Skeletal muscle tissue (tissue), 4 donors: ENCODE results near the gene UBE2D4. TPM values are rescaled to one million over a fixed set of nuclear protein-coding genes. Genes with fewer than 3 reads are reported as not detected.

Experiments used
- H3K27ac ChIP-seq: one replicate; pipeline ENCODE4 v1.7.0; 2013; ENCODE audit warnings: mild to moderate bottlenecking, low read depth, low read length, inconsistent platforms
- H3K27me3 ChIP-seq, 3 donors: one replicate each; pipeline ENCODE4 v1.7.0; 2013; ENCODE audit warnings: low read length in 3 of 3; ENCODE audit not compliant: control insufficient read depth in 3 of 3, insufficient read depth in 3 of 3
- H3K36me3 ChIP-seq, 3 donors: one replicate each; pipeline ENCODE4 v1.7.0; 2013; ENCODE audit warnings: low read length in 3 of 3; ENCODE audit not compliant: control insufficient read depth in 3 of 3, insufficient read depth in 3 of 3
- H3K4me1 ChIP-seq, 3 donors: one replicate each; pipeline ENCODE4 v1.7.0; 2013; ENCODE audit warnings: low read length in 3 of 3, mild to moderate bottlenecking in 3 of 3; ENCODE audit not compliant: control insufficient read depth in 3 of 3, insufficient read depth in 3 of 3
- H3K4me3 ChIP-seq, 3 donors: one replicate each; pipeline ENCODE4 v1.7.0; 2013; ENCODE audit warnings: low read length in 3 of 3
- H3K9ac ChIP-seq, 3 donors: one replicate each; pipeline ENCODE4 v1.7.0; 2013; ENCODE audit warnings: low read length in 3 of 3, mild to moderate bottlenecking in 3 of 3, moderate library complexity in 2 of 3, low read depth in 1 of 3
- H3K9me3 ChIP-seq, 3 donors: one replicate each; pipeline ENCODE4 v1.7.0; 2013; ENCODE audit warnings: low read length in 3 of 3; ENCODE audit not compliant: control insufficient read depth in 3 of 3
- total RNA-seq: library from RNA; depleted of rRNA; stranded (reverse); fragments of >200 nt; gene quantifications from one replicate; pipeline ENCODE4 v1.2.3, GENCODE V29; 2014
- donor health status: Osteomylitis.

UBE2D4 gene
- total RNA-seq: 8.9 TPM

GRCh38 chr7:43925984-43926797, at the start of gene UBE2D4:
TSS of gene UBE2D4 (plus strand) at chr7:43926436. CDS start at chr7:43926533, 97 bp downstream.
- Histone ChIP-seq H3K27me3 (no peaks in the 10 kb centered on the region), H3K4me3 (peak within 1 kb of the TSS; percentile 73 to 96 (median 87)), H3K9ac (peak within 1 kb of the TSS; percentile 81 to 95 (median 90)), H3K36me3 (peaks cover 0 to 2% (median 0%) of the 10 kb centered on the region in 3 donors), H3K27ac (peak within 1 kb of the TSS; percentile 91), H3K9me3 (no peaks in the 10 kb centered on the region), H3K4me1 (peaks cover 10 to 16% (median 14%) of the 10 kb centered on the region in 3 donors)

- H3K27ac ChIP-seq: peak overlapping the region; percentile 90
- H3K4me1 ChIP-seq: peaks cover 48 to 58% (median 50%) of the 10 kb centered on the region in 3 donors
- H3K27me3 ChIP-seq: no peaks in the 10 kb centered on the region
- peak overlapping the region; percentile 11 to 60 (median 58) for H3K4me3 ChIP-seq
- H3K9me3 ChIP-seq: no peaks in the 10 kb centered on the region
- H3K36me3 ChIP-seq: peaks cover 42 to 55% (median 50%) of the 10 kb centered on the region in 3 donors
- peak overlapping the region; percentile 16 to 73 (median 65) for H3K9ac ChIP-seq
Measured at GRCh38 chr7:43876976-43877745, 49.1 kb upstream of the UBE2D4 start.

- H3K9me3 ChIP-seq: no peaks in the 10 kb centered on the region
- peak overlapping the region; percentile 10 to 60 (median 58) for H3K4me3 ChIP-seq
- H3K9ac ChIP-seq: peak overlapping the region; percentile 16 to 73 (median 65)
- H3K27me3 ChIP-seq: no peaks in the 10 kb centered on the region
- H3K36me3 ChIP-seq: peaks cover 42 to 55% (median 50%) of the 10 kb centered on the region in 3 donors
- peak overlapping the region; percentile 90 for H3K27ac ChIP-seq
- peaks cover 39 to 47% (median 41%) of the 10 kb centered on the region in 3 donors for H3K4me1 ChIP-seq
Measured at GRCh38 chr7:43877968-43878864, 48.0 kb upstream of the UBE2D4 start.

- H3K4me3 ChIP-seq: peak overlapping the region in 2 of 3 donors; percentile 6 to 49
- H3K36me3 ChIP-seq: peaks cover 45 to 59% (median 50%) of the 10 kb centered on the region in 3 donors
- H3K4me1 ChIP-seq: peaks cover 34 to 41% (median 36%) of the 10 kb centered on the region in 3 donors
- H3K27ac ChIP-seq: peak overlapping the region; percentile 90
- H3K9me3 ChIP-seq: no peaks in the 10 kb centered on the region
- H3K9ac ChIP-seq: peak overlapping the region in 2 of 3 donors; percentile 14 to 27
- no peaks in the 10 kb centered on the region for H3K27me3 ChIP-seq
Measured at GRCh38 chr7:43878867-43879266, 47.4 kb upstream of the UBE2D4 start.

GRCh38 chr7:43879477-43879876, 46.8 kb upstream of the UBE2D4 start:
- peaks cover 34 to 38% (median 35%) of the 10 kb centered on the region in 3 donors for H3K4me1 ChIP-seq
- peak overlapping the region in 2 of 3 donors; percentile 14 to 16 for H3K9ac ChIP-seq
- no peaks in the 10 kb centered on the region for H3K27me3 ChIP-seq
- H3K9me3 ChIP-seq: no peaks in the 10 kb centered on the region
- H3K27ac ChIP-seq: peak overlapping the region; percentile 90
- no peak overlapping the region for H3K4me3 ChIP-seq
- H3K36me3 ChIP-seq: peaks cover 50 to 65% (median 55%) of the 10 kb centered on the region in 3 donors

GRCh38 chr7:43880596-43880995, 45.6 kb upstream of the UBE2D4 start:
- Histone ChIP-seq H3K27me3 (no peaks in the 10 kb centered on the region), H3K4me3 (no peak overlapping the region), H3K9me3 (no peaks in the 10 kb centered on the region), H3K9ac (no peak overlapping the region), H3K27ac (no peak overlapping the region), H3K4me1 (peaks cover 34 to 37% (median 35%) of the 10 kb centered on the region in 3 donors), H3K36me3 (peaks cover 50 to 64% (median 56%) of the 10 kb centered on the region in 3 donors)

- Histone ChIP-seq H3K4me3 (no peak overlapping the region), H3K9me3 (no peaks in the 10 kb centered on the region), H3K36me3 (peaks cover 27 to 39% (median 30%) of the 10 kb centered on the region in 3 donors), H3K27ac (no peak overlapping the region), H3K27me3 (no peaks in the 10 kb centered on the region), H3K4me1 (peaks cover 5 to 8% (median 5%) of the 10 kb centered on the region in 3 donors), H3K9ac (no peak overlapping the region)
Measured at GRCh38 chr7:43884209-43884608, 42.0 kb upstream of the UBE2D4 start.

GRCh38 chr7:43884617-43885016, 41.6 kb upstream of the UBE2D4 start:
- Histone ChIP-seq H3K4me1 (peaks cover 4% of the 10 kb centered on the region in 3 donors), H3K4me3 (no peak overlapping the region), H3K27me3 (no peaks in the 10 kb centered on the region), H3K36me3 (peaks cover 27 to 35% (median 30%) of the 10 kb centered on the region in 3 donors), H3K9me3 (no peaks in the 10 kb centered on the region), H3K27ac (no peak overlapping the region), H3K9ac (no peak overlapping the region)
